Smooth muscle cell (in vitro differentiated cells): ENCODE results near the gene TIPRL. TPM values are rescaled to one million over a fixed set of nuclear protein-coding genes. Genes with fewer than 3 reads are reported as not detected.
"Not testable (repeated sequence)": the region's sequence is repeated elsewhere in the genome, so short reads cannot be mapped to it uniquely, and the experiment has no call there.

ENCODE experiments used
- DNase-seq: peaks from one replicate; lab custom pipeline; 2025; ENCODE audit not compliant: unreplicated experiment; lab: John Stamatoyannopoulos, UW
- H2AFZ ChIP-seq: fragments of 200-600 bp; sonication (generic); 2 replicates; pipeline ENCODE4 v1.6.0; 2016; ENCODE audit warnings: antibody characterized with exemption, low read depth, mild to moderate bottlenecking
- H3F3A ChIP-seq: fragments of 200-600 bp; sonication (generic); 2 replicates; pipeline ENCODE4 v1.6.0; 2017; ENCODE audit warnings: antibody characterized with exemption, low read depth
- H3K27ac ChIP-seq: fragments of 200-600 bp; sonication (generic); 2 replicates; pipeline ENCODE4 v1.5.1; 2016; ENCODE audit warnings: low read depth, mild to moderate bottlenecking
- H3K27me3 ChIP-seq: fragments of 200-600 bp; sonication (generic); 2 replicates; pipeline ENCODE4 v1.6.1; 2016; ENCODE audit warnings: low read depth, mild to moderate bottlenecking
- H3K36me3 ChIP-seq: fragments of 200-600 bp; sonication (generic); 2 replicates; pipeline ENCODE4 v1.5.1; 2016; ENCODE audit warnings: low read depth
- H3K4me1 ChIP-seq: fragments of 200-600 bp; sonication (generic); 2 replicates; pipeline ENCODE4 v1.5.1; 2016; ENCODE audit warnings: low read depth
- H3K4me2 ChIP-seq: fragments of 200-600 bp; sonication (generic); 2 replicates; pipeline ENCODE4 v1.6.0; 2016; ENCODE audit warnings: mild to moderate bottlenecking
- H3K4me3 ChIP-seq: fragments of 200-600 bp; sonication (generic); 2 replicates; pipeline ENCODE4 v1.5.1; 2016; ENCODE audit warnings: mild to moderate bottlenecking
- H3K79me2 ChIP-seq: fragments of 200-600 bp; sonication (generic); 2 replicates; pipeline ENCODE4 v1.6.0; 2016; ENCODE audit warnings: low read depth, mild to moderate bottlenecking
- H3K9ac ChIP-seq: fragments of 200-600 bp; sonication (generic); 2 replicates; pipeline ENCODE4 v1.6.0; 2016; ENCODE audit warnings: low read depth
- H3K9me3 ChIP-seq: fragments of 200-600 bp; sonication (generic); replicated peaks from 2 replicates; pipeline ENCODE4 v1.5.1; 2016; ENCODE audit warnings: low read depth
- H4K20me1 ChIP-seq: fragments of 200-600 bp; sonication (generic); 2 replicates; pipeline ENCODE4 v1.6.0; 2016; ENCODE audit warnings: low read depth
- CTCF ChIP-seq: fragments of 200-600 bp; sonication (generic); IDR thresholded peaks from 2 replicates; pipeline ENCODE4 v1.5.1; 2017; ENCODE audit warnings: borderline replicate concordance, mild to moderate bottlenecking, antibody characterized with exemption; ENCODE audit not compliant: insufficient read depth, poor library complexity, severe bottlenecking
- WGBS: methylation state at CpG from one replicate; pipeline ENCODE4 v1.1.7; 2016; ENCODE audit warnings: low lambda C conversion rate; 5-methylcytosine and 5-hydroxymethylcytosine counted together
- polyA plus RNA-seq: library from polyadenylated mRNA; unstranded; fragments of >200 nt; fragmentation: Nextera tagmentation; extraction: Ambion mirVana; gene quantifications from 2 replicates; pipeline ENCODE4 v1.2.1, GENCODE V29; 2016
- total RNA-seq: library from RNA; depleted of rRNA; stranded (reverse); fragments of >200 nt; gene quantifications from 2 replicates; pipeline ENCODE4 v1.2.3, GENCODE V29; 2014

TIPRL gene
- total and polyA plus RNA-seq, 2 experiments from 2014 or later, result 33.4 to 38.9 TPM

GRCh38 chr1:168150283-168150682 is 28.5 kb upstream of the TIPRL start:
- DNase-seq, result no peak

GRCh38 chr1:168151935-168152334 is 26.8 kb upstream of the TIPRL start:
- WGBS, result 83% methylated on average over 4 of the region's 4 CpGs
- Histone ChIP-seq H3F3A (no peaks in the 10 kb centered on the region), H4K20me1 (no peaks in the 10 kb centered on the region), H3K9ac (no peak overlapping the region), H3K4me1 (no peaks in the 10 kb centered on the region), H2AFZ (no peak overlapping the region), H3K27me3 (no peaks in the 10 kb centered on the region), H3K36me3 (no peaks in the 10 kb centered on the region), H3K27ac (no peak overlapping the region), H3K9me3 (no peaks in the 10 kb centered on the region), H3K4me2 (no peak overlapping the region), H3K79me2 (no peaks in the 10 kb centered on the region), H3K4me3 (no peak overlapping the region)
- no peak for DNase-seq
- no peak for TF ChIP-seq CTCF

More at GRCh38 chr1:168150283-168150682, 28.5 kb upstream of the TIPRL start:
- H3K9me3 ChIP-seq, result no peaks in the 10 kb centered on the region
- H3K4me3 ChIP-seq, result no peak overlapping the region
- H3K27me3 ChIP-seq, result no peaks in the 10 kb centered on the region
- no peaks in the 10 kb centered on the region for H3K4me1 ChIP-seq
- no peaks in the 10 kb centered on the region for H3K36me3 ChIP-seq
- H3F3A ChIP-seq, result no peaks in the 10 kb centered on the region
- H3K79me2 ChIP-seq, result no peaks in the 10 kb centered on the region
- no peak overlapping the region for H2AFZ ChIP-seq
- no peak overlapping the region for H3K27ac ChIP-seq
- no peak overlapping the region for H3K9ac ChIP-seq
- no peak overlapping the region for H3K4me2 ChIP-seq
- H4K20me1 ChIP-seq, result no peaks in the 10 kb centered on the region
- WGBS, result 95% methylated on average over 1 of the region's 1 CpG
- TF ChIP-seq CTCF, result no peak

DNA sequence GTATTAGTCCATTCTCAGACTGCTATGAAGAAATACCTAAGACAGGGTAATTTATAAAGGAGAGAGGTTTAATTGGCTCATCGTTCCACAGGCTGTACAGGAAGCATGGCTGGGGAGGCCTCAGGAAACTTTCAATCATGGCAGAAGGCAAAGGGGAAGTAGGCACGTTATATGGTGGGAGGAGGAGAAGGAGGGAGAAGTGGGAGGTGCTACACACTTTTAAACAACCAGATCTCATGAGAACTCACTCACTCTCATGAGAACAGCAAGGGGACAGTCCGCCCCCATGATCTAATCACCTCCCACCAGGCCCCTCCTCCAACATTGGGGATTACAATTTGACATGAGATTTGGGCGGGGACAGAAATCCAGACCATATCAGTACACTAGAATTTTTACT is 24.1 kb upstream of the TIPRL start:
- not testable (repeated sequence) for H3K27ac ChIP-seq, H3K36me3 ChIP-seq, H3F3A ChIP-seq, H4K20me1 ChIP-seq, H2AFZ ChIP-seq, H3K4me2 ChIP-seq, H3K9ac ChIP-seq, H3K79me2 ChIP-seq, DNase-seq, H3K4me3 ChIP-seq, H3K4me1 ChIP-seq, H3K27me3 ChIP-seq, H3K9me3 ChIP-seq
- 89% methylated on average over 4 of the region's 4 CpGs for WGBS

DNA sequence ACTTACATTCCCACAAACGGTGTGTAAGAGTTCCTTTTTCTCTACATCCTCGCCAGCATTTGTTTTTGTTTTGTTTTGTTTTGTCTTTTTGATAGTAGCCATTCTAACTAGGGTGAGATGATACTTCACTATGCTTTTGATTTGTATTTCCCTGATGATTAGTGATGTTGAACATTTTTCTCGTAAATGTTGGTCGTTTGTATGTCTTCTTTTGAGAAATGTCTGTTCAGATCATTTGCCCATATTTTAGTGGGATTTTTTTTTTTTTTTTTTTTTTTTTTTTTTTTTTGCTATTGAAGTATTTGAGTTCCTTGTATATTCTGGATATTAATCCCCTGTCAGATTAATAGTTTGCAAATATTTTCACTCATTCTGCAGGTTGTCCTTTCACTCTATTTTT is 22.9 kb upstream of the TIPRL start:
- DNase-seq, result no peak
- H3F3A ChIP-seq, result no peaks in the 10 kb centered on the region
- H3K4me1 ChIP-seq, result no peaks in the 10 kb centered on the region
- WGBS, result 61% methylated on average over 4 of the region's 4 CpGs
- H2AFZ ChIP-seq, result no peak overlapping the region
- H3K9ac ChIP-seq, result no peak overlapping the region
- no peak overlapping the region for H3K27ac ChIP-seq
- no peak overlapping the region for H3K4me3 ChIP-seq
- H3K27me3 ChIP-seq, result no peaks in the 10 kb centered on the region
- H3K79me2 ChIP-seq, result no peaks in the 10 kb centered on the region
- no peak for TF ChIP-seq CTCF
- H3K9me3 ChIP-seq, result no peaks in the 10 kb centered on the region
- H3K36me3 ChIP-seq, result no peaks in the 10 kb centered on the region
- no peaks in the 10 kb centered on the region for H4K20me1 ChIP-seq
- H3K4me2 ChIP-seq, result no peak overlapping the region
